HUDEP-2 (cell line): ENCODE results near the gene BAIAP2L2.

Source experiments
- DNase-seq, 76 experiments: peaks; one replicate each; lab custom pipeline; 2025; ENCODE audit not compliant: unreplicated experiment in 76 of 76; lab: John Stamatoyannopoulos, UW

The BAIAP2L2 gene

GRCh38 chr22:38109371-38110001 lies 998 bp downstream of the BAIAP2L2 start:
- DNase-seq, result no peak

GRCh38 chr22:38108561-38109319 lies 1.7 kb downstream of the BAIAP2L2 start:
- DNase-seq, result no peak

GRCh38 chr22:38107692-38108515 lies 2.6 kb downstream of the BAIAP2L2 start:
- DNase-seq, result no peak

- no peak for DNase-seq
Measured at GRCh38 chr22:38106814-38107578, 3.5 kb downstream of the BAIAP2L2 start.

GRCh38 chr22:38104084-38104483 lies 6.4 kb downstream of the BAIAP2L2 start:
- DNase-seq, result peak in 10 of 76 experiments; percentile 4 to 45 (median 26)

GRCh38 chr22:38103641-38104040 lies 6.8 kb downstream of the BAIAP2L2 start:
- DNase-seq, result no peak

GRCh38 chr22:38098410-38099249 lies 11.9 kb downstream of the BAIAP2L2 start:
- no peak for DNase-seq

- peak in 6 of 76 experiments; percentile 3 to 35 (median 16) for DNase-seq
Measured at GRCh38 chr22:38097557-38098409, 12.7 kb downstream of the BAIAP2L2 start.

- DNase-seq, result no peak
Measured at GRCh38 chr22:38097058-38097457, 13.4 kb downstream of the BAIAP2L2 start.

- no peak for DNase-seq
Measured at GRCh38 chr22:38089474-38089851, 21.0 kb downstream of the BAIAP2L2 start.

- DNase-seq, result peak in 3 of 76 experiments; percentile 18 to 41 (median 35)
Measured at GRCh38 chr22:38088629-38089473, 21.6 kb downstream of the BAIAP2L2 start.

- no peak for DNase-seq
Measured at GRCh38 chr22:38087855-38088254, 22.6 kb downstream of the BAIAP2L2 start.

GRCh38 chr22:38086942-38087341 lies 23.5 kb downstream of the BAIAP2L2 start:
- no peak for DNase-seq

GRCh38 chr22:38086001-38086845 lies 24.3 kb downstream of the BAIAP2L2 start:
- no peak for DNase-seq

- no peak for DNase-seq
Measured at GRCh38 chr22:38085501-38085900, 25.0 kb downstream of the BAIAP2L2 start.

GRCh38 chr22:38085056-38085455 lies 25.4 kb downstream of the BAIAP2L2 start:
- DNase-seq, result no peak
